Urinary bladder (tissue), 4 donors: Measurements from ENCODE around the gene FRMPD2. TPM values are rescaled to one million over a fixed set of nuclear protein-coding genes. Genes with fewer than 3 reads are reported as not detected.
"Not testable (repeated sequence)": the region's sequence is repeated elsewhere in the genome, so short reads cannot be mapped to it uniquely, and the experiment has no call there.

ENCODE experiments used
- DNase-seq: peaks from one replicate; pipeline ENCODE4 v3.0.0-alpha.2; 2015; ENCODE audit errors: extremely low spot score
- H3K27ac ChIP-seq: one replicate; pipeline ENCODE4 v1.5.1; 2013; ENCODE audit warnings: low read depth, mild to moderate bottlenecking, moderate library complexity
- H3K36me3 ChIP-seq: one replicate; pipeline ENCODE4 v1.6.1; 2013; ENCODE audit warnings: mild to moderate bottlenecking, moderate library complexity; ENCODE audit not compliant: insufficient read depth
- H3K4me1 ChIP-seq: one replicate; pipeline ENCODE4 v1.6.1; 2013; ENCODE audit warnings: mild to moderate bottlenecking, moderate library complexity; ENCODE audit not compliant: insufficient read depth
- H3K4me3 ChIP-seq: one replicate; pipeline ENCODE4 v1.5.1; 2013; ENCODE audit warnings: low read depth, low read length
- WGBS: extraction: QIAGEN DNeasy Blood & Tissue Kit; methylation state at CpG from one replicate; pipeline ENCODE4 v1.1.7; 2013; 5-methylcytosine and 5-hydroxymethylcytosine counted together
- polyA plus RNA-seq: library from polyadenylated mRNA; stranded (reverse); fragments of 200-250 nt; gene quantifications from one replicate; pipeline ENCODE4 v1.2.3, GENCODE V29; 2013
- total RNA-seq: library from RNA; depleted of rRNA; stranded (reverse); fragments of >200 nt; gene quantifications from one replicate; pipeline ENCODE4 v1.2.3, GENCODE V29; 2014
- donor health status: healthy with polysubstance abuse.
- donor health status: healthy.

The FRMPD2 gene
- total and polyA plus RNA-seq, 2 donors, result 0.10 to 1.9 TPM

DNA sequence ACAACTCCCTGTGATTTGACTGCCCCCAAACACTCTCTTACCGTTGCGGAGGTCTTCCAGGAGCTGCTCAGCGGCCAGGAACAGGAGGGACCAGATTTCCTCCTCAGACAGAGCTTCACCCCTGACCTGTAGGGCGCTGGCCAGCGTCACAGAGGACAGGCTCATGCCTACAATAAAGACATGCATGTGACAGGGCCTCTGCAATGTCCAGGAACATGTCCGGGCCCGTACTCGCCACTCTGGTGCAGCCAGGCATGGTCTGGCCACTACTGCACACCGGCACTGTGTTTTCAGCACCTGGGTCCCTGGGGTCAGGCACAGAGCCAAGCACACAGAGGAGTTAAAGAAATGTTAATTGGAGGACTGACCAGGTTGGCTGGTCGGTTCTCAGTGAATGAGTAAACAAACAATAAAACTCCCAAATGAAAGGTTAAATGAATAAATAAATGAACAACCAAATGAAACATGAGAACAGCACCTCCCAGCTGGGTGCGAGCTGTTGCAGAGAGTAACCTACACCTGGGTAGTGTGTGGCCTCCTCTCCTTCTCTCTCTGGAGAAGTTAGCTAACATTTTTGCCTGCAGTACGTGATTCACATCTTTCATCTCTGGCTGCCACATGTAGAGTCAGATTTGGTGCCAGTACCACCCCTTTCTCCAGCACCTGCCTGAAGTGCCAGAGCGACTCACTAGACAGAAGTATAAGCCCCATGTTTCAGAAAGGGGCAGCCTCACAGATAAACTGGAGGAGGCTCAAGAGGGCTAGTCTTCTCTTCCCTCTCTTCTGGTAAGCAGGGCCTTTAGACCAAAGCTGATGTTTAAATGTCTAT is 22.8 kb downstream of the FRMPD2 start:
- Histone ChIP-seq H3K4me3 (no peak overlapping the region), H3K27ac (no peak overlapping the region), H3K4me1 (no peaks in the 10 kb centered on the region), H3K36me3 (no peaks in the 10 kb centered on the region)
- DNase-seq, result peak; percentile 10
- 48% methylated on average over 13 of the region's 13 CpGs for WGBS

DNA sequence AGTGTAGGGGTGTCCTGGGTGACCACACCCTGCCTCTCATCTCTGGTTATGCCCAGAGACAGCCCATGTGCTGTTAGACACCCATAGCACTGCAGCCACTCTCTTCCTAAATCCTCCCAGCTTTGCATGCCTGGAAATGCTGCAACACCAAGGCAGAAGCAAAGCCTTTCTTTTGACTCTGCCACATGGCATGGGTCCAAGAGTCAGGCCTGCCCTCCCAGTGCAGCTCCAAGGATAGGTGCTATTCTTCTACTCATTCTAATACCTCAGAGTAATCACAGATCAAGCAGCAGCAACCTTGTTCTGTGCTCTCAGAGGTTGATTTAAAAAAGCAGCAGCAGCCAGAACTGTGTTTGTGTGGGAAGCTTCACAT is 23.4 kb downstream of the FRMPD2 start:
- no peaks in the 10 kb centered on the region for H3K4me1 ChIP-seq
- H3K4me3 ChIP-seq, result no peak overlapping the region
- no peaks in the 10 kb centered on the region for H3K36me3 ChIP-seq
- DNase-seq, result no peak
- no peak overlapping the region for H3K27ac ChIP-seq

DNA sequence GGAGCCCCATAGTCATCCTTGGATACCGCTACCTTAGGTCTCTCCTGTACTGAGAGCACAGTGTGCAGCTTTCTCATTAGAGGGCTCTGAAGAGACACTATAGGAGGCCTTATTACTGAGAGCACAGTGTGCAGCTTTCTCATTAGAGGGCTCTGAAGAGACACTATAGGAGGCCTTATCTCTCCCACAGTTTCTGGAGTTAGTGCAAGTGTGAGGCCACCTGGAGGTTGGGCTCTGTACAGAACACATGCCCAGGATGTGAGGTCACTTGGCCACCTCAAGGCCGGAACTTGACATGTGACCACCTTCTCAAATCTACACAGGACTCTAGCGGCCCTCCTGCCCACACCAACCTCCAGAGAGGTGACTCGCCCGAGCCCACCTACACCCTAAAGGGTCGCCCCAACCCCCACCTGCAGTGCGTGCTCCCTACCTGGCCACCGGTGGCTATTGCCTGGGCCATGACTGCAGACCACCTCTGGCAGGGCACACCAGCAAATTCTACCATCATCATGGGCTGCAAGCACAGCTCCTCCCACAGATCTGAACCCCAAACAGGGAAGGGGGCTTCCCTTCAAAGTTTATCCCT is 24.6 kb downstream of the FRMPD2 start:
- H3K4me3 ChIP-seq, result no peak overlapping the region

DNA sequence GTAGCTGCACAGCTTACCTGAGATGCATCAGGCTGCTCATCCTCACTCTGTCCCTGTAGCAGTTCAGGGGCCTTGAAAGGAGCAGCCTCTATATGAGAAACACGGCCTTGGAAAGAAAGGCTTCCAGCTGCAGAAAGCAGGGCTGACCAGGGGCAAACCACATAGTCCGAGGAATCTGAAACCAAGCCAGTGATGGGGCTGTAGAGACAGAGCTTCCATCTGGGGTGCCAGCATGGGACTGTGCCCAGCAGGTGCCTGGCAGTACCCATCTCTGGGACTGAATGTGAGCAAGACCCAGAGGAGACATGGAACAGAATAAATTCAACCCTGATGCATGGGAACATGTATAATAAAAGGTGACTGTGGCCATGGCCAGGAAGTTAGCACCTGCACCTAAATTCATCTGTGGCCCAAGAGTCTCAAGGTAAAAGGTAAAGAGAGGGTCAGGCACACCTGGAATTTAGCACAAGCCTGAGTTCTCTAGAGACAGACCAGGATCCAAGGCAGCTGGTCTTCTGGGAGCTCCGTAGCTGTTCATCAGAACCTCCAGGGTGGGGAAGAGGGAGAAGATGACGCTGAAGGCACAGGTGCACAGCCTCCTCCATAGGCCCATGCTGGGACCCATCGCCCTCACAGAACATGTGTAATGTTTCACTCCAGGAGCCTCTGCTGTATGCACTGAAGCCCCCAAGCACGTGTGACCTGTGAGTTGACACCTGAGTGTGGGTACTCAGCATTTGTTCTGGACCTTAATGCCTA is 25.3 kb downstream of the FRMPD2 start:
- no peak overlapping the region for H3K4me3 ChIP-seq
- no peak for DNase-seq
- no peaks in the 10 kb centered on the region for H3K4me1 ChIP-seq
- H3K27ac ChIP-seq, result no peak overlapping the region
- WGBS, result 88% methylated on average over 6 of the region's 6 CpGs
- no peaks in the 10 kb centered on the region for H3K36me3 ChIP-seq

More for the DNA sequence above, 24.6 kb downstream of the FRMPD2 start:
- WGBS, result 95% methylated on average over 8 of the region's 8 CpGs
- H3K4me1 ChIP-seq, result no peaks in the 10 kb centered on the region
- no peaks in the 10 kb centered on the region for H3K36me3 ChIP-seq
- no peak for DNase-seq
- no peak overlapping the region for H3K27ac ChIP-seq

DNA sequence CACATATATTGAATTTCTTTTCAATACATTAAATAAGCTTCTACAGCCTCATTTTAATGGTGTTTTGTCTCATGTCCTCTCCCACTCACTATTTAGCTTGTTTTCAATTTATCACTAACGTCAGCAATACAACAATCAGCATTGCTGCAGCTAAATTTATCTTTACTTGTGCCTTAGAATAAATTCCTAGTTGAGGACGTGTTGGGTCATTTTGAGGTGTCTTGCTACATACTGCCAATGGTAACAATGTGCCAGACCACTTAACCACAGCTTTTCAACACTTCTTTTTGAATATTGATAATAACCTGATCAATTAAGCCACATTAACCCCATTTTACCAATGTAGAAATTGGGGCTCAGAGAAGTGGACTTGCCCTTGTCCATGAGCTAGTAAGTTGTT is 26.0 kb downstream of the FRMPD2 start:
- Histone ChIP-seq H3K36me3 (no peaks in the 10 kb centered on the region), H3K4me1 (no peaks in the 10 kb centered on the region), H3K4me3 (no peak overlapping the region), H3K27ac (no peak overlapping the region)
- DNase-seq, result no peak
- 52% methylated on average over 2 of the region's 2 CpGs for WGBS

DNA sequence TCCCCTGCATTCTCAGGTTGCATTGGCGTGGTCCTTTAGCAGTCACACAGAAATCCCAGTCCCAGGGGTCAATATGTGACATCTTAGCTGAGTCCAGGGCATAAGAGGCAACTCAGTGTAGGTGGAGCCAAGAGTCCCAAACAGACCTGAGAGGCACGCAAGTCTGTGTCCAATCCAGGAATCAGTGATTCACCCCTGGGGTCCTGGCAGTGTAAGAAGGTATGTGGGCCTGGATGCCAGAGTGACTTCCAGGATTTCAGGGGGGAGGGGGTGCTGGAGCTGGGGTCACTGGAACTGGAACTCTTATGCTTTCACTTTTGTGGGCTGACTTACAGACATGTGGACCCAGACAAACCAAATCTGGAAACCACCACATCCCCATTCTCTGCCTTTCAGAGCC is 26.8 kb downstream of the FRMPD2 start:
- no peaks in the 10 kb centered on the region for H3K36me3 ChIP-seq
- DNase-seq, result no peak
- H3K4me3 ChIP-seq, result no peak overlapping the region
- no peak overlapping the region for H3K27ac ChIP-seq
- WGBS, result 84% methylated on average over 2 of the region's 2 CpGs
- H3K4me1 ChIP-seq, result no peaks in the 10 kb centered on the region

DNA sequence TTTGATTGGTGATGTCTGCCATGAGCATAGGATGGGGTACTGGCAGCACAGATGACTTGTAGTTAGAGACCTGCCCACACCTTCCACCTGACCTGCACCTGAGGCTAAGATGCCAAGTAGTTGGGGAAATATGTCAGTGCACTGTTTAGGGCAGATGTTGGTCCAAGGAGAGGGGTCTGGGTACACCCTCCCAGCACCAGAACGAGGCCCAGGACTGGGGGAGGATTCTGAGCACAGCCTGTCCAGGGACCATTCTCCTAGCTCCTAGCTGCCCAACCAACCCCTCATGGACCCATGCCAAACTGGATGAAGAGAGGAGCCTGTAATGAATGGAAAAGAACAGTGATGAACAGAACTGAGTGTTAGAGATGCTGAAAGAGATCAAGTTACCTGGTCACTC is 28.0 kb downstream of the FRMPD2 start:
- Histone ChIP-seq H3K4me1 (no peaks in the 10 kb centered on the region), H3K36me3 (no peaks in the 10 kb centered on the region), H3K27ac (no peak overlapping the region), H3K4me3 (no peak overlapping the region)
- WGBS, result 68% methylated on average over 1 of the region's 1 CpG
- DNase-seq, result no peak

GRCh38 chr10:48245977-48246376 is 28.5 kb downstream of the FRMPD2 start:
- no peaks in the 10 kb centered on the region for H3K4me1 ChIP-seq
- H3K36me3 ChIP-seq, result no peaks in the 10 kb centered on the region
- 90% methylated on average over 3 of the region's 3 CpGs for WGBS
- H3K4me3 ChIP-seq, result no peak overlapping the region
- DNase-seq, result no peak
- no peak overlapping the region for H3K27ac ChIP-seq

DNA sequence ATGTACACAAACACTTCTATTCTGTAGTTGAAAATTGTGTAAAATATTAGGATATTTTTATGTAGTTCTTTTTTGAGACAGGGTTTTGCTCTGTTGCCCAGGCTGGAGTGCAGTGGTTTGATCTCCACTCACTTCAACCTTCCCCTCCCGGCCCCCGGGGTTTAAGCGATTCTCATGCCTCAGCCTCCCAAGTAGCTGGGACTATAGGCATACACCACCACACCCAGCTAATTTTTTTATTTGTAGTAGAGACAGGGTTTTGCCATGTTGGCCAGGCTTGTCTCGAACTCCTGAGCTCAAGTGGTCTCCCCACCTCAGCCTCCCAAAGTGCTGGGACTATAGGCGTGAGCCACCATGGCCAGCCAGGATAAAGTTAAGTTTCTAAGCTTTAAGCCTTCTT is 30.6 kb downstream of the FRMPD2 start:
- WGBS, result 87% methylated on average over 5 of the region's 5 CpGs
- H3K4me1 ChIP-seq, H3K36me3 ChIP-seq, H3K27ac ChIP-seq, DNase-seq, H3K4me3 ChIP-seq: not testable (repeated sequence)

DNA sequence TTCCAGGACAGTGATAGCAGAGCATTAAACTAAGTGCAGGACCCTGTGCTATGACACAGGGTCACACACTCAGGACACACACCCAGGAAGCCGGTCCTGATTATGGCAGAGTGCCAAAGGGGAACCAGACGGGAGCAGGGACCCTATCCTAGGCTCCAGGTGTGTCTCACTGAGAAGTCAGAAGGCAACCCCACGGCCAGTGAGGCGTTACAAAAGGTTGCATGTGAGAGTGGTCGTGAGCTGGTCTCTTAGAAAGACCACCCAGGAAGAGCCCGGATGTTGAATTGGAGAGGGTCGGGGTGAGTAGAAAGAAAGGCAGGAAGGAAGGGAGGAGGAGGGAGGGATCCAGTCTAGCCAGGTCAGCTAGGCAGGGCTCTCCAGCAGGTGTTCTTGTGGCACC is 31.0 kb downstream of the FRMPD2 start:
- no peak for DNase-seq
- 36% methylated on average over 7 of the region's 7 CpGs for WGBS
- H3K36me3 ChIP-seq, result no peaks in the 10 kb centered on the region

GRCh38 chr10:48242171-48242904 is 32.2 kb downstream of the FRMPD2 start:
- DNase-seq, result no peak
- H3K4me3 ChIP-seq, result no peak overlapping the region
- WGBS, result 79% methylated on average over 15 of the region's 15 CpGs
- no peak overlapping the region for H3K27ac ChIP-seq
- no peaks in the 10 kb centered on the region for H3K36me3 ChIP-seq
- no peaks in the 10 kb centered on the region for H3K4me1 ChIP-seq

More for the DNA sequence above, 31.0 kb downstream of the FRMPD2 start:
- no peak overlapping the region for H3K4me3 ChIP-seq
- H3K4me1 ChIP-seq, result no peaks in the 10 kb centered on the region
- no peak overlapping the region for H3K27ac ChIP-seq

DNA sequence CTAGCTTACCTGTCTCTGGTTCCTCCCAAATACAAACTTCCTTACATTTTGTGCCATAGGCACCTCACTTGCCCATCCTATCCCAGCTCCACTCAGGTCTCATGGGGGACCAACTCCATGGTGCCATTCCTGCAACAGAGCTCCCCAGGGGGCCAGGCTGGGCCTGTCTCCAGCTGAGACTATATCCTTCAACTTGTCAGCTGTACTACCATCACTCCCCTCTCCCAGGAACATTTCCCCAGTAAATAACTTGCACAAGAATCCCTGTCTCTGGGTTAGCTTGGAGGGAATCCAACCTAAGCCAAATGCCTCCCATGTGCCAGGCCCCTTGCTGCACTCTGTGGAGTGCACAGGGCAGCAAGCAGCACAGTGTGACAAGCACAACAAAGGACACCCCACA is 33.2 kb downstream of the FRMPD2 start:
- Histone ChIP-seq H3K4me3 (no peak overlapping the region), H3K36me3 (no peaks in the 10 kb centered on the region), H3K4me1 (no peaks in the 10 kb centered on the region), H3K27ac (no peak overlapping the region)
- no peak for DNase-seq

DNA sequence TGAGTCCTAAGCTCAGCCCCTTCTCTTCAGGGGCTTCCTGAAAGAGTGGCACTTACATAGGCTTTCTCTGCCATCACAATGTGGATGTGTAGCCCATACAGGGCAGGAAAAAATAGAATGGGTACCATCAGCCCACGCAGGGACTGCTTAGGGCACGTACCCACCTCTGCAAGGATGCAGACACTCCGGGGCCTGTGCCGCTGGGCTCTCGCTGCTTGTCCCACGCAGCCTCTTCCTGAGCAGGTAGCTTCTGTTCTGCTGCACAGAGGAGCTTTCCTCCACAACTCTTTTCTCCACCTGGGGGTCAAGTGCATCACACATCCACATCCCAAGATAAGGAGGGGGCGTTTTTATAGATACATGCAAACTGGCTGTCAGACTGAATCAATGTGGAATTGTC is 34.3 kb downstream of the FRMPD2 start:
- Histone ChIP-seq H3K27ac (no peak overlapping the region), H3K4me3 (no peak overlapping the region), H3K36me3 (no peaks in the 10 kb centered on the region), H3K4me1 (no peaks in the 10 kb centered on the region)
- no peak for DNase-seq
- WGBS, result 89% methylated on average over 7 of the region's 7 CpGs
